Femur (tissue), 1 donor: ENCODE measurements around the gene PTPRN2.
"Not testable (repeated sequence)": the region's sequence is repeated elsewhere in the genome, so short reads cannot be mapped to it uniquely, and the experiment has no call there.

Experiments
- DNase-seq: peaks from one replicate; pipeline ENCODE4 v3.0.0-alpha.2; 2017

PTPRN2 gene

GRCh38 chr7:158315881-158316280 is 271.7 kb downstream of the PTPRN2 start:
- DNase-seq: no peak

GRCh38 chr7:158315326-158315725 is 272.3 kb downstream of the PTPRN2 start:
- no peak for DNase-seq

GRCh38 chr7:158314394-158314793 is 273.2 kb downstream of the PTPRN2 start:
- no peak for DNase-seq

- no peak for DNase-seq
Measured at GRCh38 chr7:158313931-158314330, 273.7 kb downstream of the PTPRN2 start.

- no peak for DNase-seq
Measured at GRCh38 chr7:158312789-158313188, 274.8 kb downstream of the PTPRN2 start.

DNA sequence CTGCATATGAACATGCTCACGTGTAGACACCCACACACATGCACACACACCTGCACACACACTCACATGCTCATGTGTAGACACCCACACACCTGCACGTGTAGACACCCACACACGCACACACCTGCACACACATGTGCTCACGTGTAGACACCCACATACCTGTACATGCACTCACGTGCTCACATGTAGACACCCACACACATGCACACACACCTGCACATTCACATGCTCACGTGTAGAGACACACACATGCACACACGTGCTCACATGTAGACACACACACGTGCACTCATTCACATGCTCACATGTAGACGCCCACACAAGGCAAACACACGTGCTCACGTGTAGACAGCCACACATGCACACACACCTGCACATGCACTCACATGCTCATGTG is 275.8 kb downstream of the PTPRN2 start:
- DNase-seq: no peak

DNA sequence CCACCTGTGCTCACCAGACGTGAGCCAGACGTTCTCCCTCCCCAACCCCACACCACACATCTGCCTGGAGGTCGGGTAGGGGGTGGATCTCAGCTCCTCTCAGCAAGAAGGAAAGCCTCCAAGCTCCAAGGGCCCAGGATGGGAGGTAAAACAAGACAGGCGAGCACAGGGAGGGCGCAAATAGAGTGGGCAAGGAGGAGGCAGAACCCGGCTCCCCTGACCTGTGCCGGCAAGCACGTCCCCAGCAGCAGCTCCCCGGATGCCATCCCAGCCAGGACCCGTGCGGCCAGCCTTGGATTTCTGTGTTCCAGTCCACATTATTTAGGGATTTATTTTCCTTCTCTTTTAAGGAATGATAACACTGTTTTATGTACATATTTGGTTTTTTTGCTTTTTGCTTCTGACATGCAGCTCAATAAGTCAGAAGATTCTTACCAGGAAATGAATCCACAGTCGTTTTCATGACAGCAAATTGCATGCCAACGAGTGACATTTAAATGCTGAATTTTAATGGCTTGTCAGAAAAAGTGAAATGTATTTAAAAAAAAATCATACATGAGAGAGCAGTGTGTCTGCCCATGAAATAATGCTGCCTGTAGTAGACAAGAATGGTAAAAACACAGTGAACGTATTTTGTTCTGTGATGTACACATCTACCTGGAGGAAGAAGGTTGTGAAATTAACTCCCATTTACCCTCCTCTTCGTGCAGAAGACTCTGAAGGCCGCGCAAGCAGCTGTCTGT is 276.5 kb downstream of the PTPRN2 start:
- DNase-seq: no peak

GRCh38 chr7:158309868-158310763 is 277.5 kb downstream of the PTPRN2 start:
- DNase-seq: no peak

- DNase-seq: no peak
Measured at GRCh38 chr7:158308001-158308400, 279.6 kb downstream of the PTPRN2 start.

GRCh38 chr7:158304072-158304471 is 283.6 kb downstream of the PTPRN2 start:
- not testable (repeated sequence) for DNase-seq

DNA sequence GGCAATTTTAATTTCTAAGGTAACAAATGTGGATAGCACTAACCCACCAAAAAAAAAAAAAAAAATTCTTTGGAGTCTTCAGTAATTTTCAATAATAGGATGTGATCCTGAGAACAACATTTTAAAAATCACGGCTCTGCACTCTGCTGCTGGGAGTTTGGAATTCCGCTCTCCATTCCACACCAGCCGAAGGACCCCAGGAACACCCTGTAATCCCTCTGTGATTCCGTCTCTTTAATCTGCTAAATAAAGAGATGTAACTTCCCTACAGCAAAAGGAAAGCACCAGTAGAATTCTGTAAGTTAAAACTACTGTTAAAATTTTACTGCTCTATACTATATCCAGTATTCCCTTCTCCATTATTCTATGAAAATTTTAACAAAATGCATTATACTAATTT is 284.5 kb downstream of the PTPRN2 start:
- no peak for DNase-seq

DNA sequence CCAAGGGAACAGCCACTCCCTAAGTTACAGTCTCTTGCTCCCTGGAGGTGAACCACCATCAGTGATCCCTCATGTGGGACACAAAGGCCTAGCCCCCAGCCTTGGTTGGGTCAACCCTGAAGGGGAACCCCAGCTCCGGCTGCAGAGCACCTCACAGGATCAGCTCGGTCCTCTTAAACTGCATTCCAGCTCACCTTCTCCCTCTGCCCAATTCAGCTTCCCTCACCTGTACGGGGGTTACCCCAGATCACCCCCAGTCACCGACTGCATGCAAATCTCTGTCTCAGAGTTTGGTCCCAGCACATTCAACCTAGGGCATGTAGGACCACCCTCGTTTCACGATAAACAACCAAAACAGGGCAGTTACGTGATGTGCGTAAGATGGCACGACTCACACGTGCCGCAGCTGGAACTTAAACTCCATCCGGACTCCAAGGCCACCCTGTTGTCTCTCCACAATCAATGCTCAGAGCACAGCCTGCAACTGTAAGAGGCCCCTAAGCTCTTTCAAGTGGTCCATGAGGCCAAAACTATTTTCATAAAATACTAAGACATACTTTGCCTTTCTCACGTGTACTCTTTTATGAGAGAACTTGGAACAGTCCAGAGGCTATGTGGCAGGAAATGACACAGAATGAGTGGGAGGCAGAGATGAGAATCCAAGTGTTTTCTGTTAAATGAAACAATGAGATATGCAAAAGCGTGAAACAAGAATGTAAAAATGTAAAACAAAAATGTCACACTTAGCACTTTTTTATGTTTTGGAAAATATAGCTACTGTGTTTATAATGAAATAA is 285.2 kb downstream of the PTPRN2 start:
- no peak for DNase-seq

- no peak for DNase-seq
Measured at GRCh38 chr7:158301207-158301606, 286.4 kb downstream of the PTPRN2 start.

DNA sequence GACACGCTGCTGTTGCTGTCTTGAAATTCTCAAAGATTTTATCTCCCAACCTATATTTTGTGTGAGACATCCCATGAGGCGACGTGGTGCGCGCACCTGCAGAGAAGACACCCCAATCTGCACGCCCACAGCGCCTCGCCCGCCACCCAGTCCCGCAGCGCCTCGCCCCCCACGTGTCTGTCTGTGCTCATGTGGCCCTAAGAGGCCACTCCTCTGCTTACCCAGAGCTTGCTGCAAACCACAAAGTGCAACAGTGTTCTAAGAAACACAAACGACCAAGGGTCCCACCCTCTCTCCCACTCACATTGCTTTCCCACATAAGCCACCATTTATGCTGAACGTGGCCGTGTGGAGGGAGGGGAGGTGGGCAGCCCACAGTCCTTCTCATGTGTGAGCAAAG is 287.2 kb downstream of the PTPRN2 start:
- DNase-seq: no peak

DNA sequence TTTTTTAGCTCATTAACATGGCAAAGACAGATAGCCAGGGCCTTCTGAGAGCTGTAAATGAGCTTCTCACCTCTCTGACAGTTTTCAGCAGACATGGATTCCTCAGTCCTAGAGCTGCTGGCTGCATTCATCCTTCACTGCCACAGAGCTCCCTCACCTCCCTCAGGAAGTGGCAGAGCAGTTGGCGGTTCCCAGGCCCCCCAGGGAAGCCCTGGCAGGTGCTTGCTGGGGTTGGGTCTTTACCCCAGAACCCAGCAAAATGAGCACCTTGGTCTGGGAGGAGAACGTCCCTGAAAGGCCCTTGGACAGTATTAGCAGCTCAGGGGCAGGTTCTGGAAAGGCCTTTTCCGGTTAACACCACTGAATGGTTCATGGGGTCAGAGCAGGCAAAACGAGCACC is 288.0 kb downstream of the PTPRN2 start:
- no peak for DNase-seq

DNA sequence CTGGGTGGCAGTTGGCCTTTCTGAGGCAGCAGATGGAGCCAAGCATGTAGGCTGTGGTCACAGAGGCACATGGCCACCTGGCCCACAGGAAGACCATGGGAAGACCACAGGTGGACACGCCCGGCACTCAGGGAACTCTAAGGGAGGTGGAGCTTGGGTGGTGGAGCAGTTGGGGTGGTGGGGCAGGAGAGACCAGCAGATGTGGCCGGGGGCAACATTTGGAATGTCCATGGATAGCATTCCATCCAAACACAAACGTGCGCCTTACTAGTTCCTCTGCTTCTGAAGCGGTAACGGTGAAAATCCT is 290.9 kb downstream of the PTPRN2 start:
- DNase-seq: no peak

GRCh38 chr7:158295966-158296797 is 291.4 kb downstream of the PTPRN2 start:
- no peak for DNase-seq

DNA sequence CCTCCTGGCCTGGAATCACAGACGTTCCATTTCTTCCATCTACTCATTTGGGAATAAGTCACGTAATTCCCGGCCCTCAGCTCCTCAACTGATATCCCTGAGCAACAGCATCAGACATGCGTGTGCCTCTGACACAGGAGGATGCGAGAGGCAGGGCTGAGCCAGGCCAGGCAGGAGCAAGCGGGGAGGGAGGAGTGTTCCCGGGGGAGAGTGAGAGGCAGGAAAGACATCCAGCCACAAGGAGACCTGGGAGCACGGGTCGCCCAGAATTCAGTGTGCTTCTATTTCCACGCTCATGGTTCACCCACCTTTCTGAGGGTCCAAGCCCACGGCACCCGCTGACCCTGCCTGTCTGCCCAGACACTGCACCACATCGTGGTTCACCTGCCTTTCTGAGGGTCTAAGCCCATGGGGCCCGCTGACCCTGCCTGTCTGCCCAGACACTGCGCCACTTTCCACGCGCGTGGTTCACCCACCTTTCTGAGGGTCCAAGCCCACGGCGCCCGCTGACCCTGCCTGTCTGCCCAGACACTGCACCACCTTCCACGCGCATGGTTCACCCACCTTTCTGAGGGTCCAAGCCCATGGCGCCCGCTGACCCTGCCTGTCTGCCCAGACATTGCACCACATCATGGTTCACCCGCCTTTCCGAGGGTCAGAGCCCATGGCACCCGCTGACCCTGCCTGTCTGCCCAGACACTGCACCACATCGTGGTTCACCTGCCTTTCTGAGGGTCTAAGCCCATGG is 293.0 kb downstream of the PTPRN2 start:
- DNase-seq: not testable (repeated sequence)

- DNase-seq: no peak
Measured at GRCh38 chr7:158292948-158293347, 294.7 kb downstream of the PTPRN2 start.

DNA sequence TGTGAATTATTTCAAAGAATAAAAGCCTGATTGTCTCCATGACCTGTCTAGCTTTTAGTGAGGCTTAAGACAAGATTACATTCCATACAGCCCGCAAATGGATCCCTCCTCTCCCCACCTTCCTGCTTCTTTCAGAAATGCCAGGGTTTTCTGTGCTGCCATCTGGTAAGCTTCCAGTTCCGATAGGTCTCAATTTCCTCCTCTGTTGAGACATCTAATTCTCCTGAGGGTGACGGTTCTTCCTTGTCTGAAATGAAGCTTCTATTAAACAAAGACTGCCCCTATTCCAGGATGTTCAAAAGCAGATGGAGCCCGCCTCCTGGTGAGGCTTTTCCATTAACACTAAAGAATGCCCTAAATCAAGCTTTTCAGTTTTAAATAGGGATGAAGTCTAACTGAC is 295.6 kb downstream of the PTPRN2 start:
- no peak for DNase-seq

GRCh38 chr7:158289761-158290523 is 297.7 kb downstream of the PTPRN2 start:
- DNase-seq: no peak
